Ammon's horn (tissue), 1 donor: ENCODE results near the gene LINC00237.

Experiments used
- DNase-seq: peaks from one replicate; pipeline ENCODE4 v3.0.0-alpha.2; 2016; ENCODE audit warnings: low spot score

LINC00237 gene

DNA sequence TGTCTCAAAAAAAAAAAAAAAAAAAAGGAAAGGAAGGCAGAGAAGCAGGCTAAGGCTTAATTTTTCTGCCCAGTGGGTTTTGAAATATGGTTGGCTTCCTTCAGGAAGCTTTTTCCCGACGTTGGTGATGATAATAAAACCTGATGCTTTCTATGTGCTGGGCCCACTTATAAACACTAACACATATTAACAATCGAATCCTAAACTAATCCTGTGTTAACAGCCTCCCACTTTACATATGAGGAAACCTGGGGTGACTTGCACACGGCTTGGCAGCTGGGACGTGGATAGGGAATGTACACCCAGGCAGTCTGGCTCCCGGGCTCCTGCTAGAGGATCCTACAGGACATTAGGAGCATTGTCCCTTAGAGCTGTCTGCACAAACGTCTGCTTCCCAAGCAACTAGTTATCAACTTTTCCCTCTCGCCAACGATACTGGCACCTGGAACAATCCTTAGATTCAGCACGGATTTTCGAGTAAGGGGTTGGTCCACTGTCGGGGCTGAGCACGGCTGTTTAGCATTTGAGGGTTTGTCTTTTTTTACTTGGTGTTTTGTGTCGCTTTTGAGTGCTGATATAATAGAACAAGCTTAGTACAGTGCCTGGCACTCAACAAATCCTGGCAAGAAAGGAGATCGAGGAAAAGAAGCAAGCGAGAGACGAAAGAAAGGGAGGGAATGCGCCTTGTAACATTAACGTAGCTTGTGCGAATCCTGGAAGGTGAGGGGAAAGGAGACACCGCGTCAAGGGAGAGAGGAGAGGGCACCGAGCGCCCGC lies 19.1 kb upstream of the LINC00237 start:
- DNase-seq, result peak; percentile 62

DNA sequence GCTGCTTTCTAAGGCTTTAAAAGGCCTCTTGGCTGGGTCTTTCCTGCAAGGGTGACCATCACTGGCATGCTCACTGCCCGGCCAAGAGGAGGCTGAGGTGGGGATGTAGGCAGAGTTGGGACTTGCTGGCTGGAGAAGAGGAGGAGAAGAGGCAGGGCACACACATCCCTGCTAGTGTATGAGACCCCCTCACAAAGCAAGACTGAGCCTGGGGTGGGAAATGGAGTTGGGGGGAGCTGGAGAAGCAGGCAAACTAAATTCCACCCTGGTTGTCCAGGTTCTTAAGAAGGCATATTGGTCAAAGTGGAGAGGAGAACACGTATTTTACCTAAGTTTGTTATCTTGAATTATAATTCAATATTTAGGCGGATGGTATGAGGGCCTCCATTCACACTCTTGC lies 18.0 kb upstream of the LINC00237 start:
- no peak for DNase-seq

DNA sequence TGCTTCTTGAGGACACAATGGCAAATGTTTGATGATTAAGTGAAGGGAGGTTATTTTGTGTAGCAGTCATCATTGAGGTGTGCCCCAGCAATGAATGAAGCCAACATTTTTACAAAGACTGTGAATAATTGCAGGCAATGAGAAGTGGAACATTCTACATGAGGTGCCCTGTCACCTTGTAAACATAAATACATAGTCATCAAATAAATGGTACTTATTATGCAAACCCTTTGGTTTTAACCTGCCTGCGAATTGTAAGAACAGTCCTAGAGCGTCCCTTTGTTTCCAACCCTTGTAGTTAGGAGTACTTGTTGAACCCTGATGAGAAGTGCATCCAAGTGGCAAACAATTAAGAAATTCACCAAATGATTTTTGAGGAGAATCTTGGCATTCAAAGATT lies 12.6 kb upstream of the LINC00237 start:
- no peak for DNase-seq

DNA sequence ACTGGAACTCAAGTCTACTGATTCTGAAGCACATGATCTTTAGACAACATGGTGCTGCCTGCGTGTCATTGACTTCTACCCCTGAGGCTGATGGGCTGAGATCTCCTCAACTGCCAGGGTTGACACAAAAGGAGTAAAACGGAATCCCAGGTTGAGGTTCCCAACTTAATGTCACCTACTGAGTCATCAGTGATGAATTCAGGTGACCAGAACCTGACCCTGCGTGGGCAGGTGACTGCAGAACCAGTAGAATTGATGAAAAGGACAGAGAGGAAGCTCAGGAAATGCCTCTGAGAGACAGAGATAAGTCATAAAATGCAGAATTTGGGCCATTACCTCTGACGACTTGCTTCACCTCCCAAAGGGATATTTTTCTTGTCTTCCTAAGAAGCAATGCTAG lies 12.0 kb upstream of the LINC00237 start:
- DNase-seq, result no peak

DNA sequence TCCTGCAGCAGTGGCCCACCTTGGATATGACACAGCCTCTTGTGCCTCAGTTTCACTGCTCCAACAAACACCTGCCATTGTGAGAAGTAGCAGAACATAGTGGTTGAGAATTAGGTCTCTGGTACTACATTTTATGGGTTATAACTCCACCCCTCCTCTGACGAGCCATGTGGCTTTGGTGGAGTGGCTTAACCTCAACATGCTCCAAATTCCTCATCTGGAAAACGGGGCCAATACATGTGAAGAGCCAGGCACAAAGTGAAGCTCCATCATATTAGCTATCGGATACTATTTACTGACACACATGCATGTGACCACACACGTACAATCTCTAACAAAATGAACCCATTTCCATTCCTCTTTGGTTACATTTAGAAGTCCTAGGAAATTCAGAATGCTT lies 11.4 kb upstream of the LINC00237 start:
- no peak for DNase-seq

DNA sequence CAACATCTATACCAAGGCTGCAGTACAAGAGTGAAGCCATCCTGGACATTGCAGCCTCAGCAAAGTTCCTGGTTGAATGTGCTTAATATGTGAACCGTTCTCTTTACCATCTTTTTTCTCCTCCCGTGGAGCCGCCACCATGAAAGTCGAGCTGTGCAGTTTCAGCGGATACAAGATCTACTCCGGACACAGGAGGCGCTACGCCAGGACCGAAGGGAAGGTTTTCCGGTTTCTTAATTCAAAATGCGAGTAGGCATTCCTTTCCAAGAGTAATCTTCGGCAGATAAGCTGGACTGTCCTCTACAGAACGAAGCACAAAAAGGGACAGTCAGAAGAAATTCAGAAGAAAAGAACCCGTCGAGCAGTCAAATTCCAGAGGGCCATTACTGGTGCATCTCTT lies 8.4 kb upstream of the LINC00237 start:
- no peak for DNase-seq

DNA sequence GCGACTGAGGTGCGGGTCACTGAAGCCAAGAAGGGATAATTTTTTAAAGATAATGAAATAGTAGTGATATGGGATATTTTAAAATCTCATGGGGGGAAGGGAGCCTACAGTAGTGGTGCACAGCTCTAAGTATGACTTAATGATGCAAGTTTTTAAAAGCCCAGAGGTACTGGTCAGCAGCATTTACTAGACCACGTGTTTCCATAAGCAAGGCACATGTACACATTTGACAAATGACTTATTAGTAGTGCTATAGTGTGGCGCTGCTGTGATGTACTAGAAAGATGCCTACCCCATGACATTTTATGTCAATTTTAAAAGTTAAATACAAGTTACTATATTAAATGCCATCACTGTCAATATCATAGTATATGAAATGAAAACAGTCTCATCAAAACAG lies 7.5 kb upstream of the LINC00237 start:
- no peak for DNase-seq

DNA sequence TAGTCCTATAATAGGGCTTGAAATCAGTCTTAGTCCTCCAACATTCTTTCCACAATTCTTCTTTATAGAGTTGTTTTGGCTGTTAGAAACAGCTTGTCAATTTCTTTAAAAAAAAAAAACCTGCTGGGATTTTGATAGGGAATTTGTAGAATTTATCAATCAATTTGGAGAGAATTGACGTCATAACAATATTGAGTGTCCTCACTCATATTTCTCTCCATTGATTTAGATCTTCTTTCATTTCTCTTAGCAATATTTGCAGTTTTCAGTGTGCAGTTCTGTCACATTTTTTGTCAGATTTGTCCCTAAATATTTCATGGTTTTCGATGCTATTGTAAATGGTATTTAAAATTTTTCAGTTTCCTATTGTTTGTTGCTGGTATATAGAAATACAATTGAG lies 5.3 kb upstream of the LINC00237 start:
- no peak for DNase-seq

DNA sequence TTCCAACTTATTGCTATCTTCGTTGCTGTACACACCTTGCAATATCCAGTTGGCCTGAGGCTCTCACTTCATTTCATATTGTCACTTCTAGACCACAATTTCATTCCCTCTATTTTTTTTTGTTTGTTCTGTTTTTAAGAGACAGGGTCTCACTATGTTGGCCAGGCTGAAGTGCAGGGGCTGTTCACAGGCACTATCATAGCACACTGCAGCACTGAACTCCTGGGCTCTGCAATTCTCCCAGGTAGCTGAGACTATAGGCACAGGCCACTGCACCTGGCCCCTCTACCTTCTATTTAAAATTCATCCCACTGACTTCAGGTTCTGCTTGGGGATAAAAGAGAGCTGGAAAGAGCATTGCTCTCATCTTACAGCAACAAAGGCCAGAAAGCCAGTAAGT lies 4.7 kb upstream of the LINC00237 start:
- no peak for DNase-seq

DNA sequence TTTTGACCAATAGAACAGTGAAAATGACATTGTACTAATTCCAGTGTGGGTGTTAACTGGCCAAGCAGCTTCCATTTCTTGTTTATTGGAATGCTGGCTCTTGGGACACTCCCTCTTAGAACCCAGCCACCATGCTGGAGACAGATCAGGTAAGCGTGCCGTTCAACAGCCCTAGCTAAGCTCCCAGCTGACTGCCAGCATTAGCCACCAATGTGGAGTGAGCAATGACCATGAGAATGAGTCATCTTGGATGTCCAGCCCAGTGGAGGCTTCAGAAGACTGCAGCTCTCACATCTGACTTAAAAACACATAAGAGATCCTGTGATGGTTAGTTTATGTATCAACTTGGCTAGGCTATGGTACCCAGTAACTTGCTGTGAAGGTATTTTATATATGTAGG lies 3.0 kb upstream of the LINC00237 start:
- DNase-seq, result no peak

DNA sequence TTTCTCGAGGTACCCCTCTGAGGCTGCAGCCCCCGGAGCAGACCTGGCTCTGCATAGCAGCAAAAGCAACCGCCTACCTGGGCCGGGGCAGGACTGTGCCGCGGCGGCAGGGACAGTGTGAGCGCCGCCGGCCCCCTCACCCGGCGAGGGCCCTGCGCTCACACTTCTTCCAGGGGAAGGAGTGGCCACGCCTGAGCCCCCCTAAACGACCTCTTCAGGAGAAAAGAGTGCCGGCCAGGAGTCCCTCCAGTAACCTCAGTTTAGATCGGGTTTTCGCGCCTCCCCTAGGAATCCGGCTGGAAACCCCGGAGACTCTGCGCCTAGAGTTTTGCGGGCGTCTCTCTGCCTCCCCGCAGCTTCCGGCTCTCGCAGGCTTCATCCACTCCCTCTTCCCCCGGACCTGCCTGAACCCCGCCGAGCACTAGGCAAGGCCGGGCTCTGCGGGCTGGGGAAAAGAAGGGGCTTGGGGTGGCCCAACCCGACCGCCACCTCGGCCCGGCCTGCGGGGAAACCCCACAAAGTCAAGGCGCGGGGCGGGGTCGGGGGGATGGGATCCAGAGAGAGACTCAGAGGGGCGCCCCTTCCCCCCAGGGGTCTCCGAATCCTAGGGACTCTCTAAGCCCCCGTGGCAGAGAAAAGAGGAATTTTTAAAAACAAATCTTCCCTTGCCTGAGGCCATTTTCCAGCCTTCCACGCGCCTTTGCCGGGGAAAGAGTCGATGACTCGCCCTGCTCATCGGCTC lies 558 bp downstream of the LINC00237 start:
- no peak for DNase-seq

DNA sequence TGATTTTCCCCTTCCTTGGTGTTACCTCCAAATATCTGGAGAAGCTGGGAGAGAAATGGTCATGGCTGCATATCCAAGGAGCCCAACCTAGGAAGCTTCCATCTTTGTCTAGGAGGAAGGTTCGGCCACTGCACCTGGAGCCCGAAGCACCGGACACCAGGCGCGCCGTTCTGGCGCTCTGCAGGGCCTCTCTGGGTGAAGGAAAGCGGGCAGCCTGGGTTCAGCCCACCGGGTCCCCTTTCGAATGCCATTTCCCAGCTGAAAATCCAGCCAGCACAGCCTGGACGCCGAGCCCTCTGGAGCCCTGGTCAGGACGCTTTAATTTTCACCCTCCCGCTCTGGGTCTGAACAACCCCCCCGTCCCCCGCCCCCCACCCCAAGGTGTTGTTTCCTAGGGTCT lies 1.2 kb downstream of the LINC00237 start:
- DNase-seq, result no peak

DNA sequence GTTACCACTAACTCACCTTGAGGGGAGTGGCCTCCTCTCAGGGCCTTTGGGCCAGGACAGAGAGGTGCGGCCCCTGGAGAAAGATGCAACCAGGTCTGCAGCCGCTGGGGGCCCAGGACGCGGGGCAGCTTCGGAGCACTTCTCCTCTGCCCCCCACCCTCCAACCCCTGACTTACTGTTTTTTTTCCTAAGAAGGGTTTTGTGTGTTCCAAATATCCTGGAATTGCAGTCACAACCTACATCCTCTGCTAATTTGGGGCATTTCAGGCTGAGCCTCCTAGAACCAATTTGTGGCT lies 1.7 kb downstream of the LINC00237 start:
- DNase-seq, result no peak

DNA sequence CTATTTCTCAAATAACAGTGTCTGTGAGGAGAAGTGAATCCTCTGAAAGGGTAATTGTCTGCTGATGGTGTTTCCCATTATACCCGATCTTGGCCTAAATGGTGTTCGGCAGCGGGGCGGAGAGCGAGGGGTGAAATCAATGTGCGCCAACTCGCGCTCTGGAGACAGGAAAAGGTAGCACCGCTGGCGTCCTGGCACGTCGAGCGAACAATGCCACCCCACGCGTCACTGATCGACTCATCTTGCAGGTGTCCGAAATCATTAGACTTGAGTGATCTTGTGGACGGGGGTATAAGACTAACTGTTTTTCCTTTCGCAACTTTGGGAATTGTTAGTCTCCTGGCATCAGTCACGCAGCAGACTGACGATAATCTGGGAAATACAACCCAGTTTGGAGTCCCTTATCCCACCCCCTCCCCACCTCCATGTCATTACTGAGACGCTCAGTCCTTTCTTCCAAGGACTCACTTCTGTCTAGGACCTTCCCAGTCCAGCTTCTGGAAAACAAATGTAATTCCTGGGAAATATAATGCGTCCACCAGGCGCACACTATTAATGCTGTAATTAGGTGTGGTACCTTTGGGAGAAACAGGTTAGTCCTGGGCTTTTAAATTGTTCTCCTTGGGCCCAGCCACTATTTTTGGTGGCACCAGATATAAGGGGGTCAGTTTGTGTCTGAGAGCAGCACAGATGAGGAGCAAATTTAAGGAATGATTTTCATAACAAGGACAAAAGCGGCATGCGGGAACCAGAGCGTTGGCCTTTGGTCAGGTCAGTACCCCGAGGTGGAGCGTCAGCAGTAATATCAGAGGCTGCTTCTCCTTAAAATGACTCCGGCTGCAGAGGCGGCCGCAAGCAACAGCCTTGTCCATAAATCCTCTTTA lies 2.3 kb downstream of the LINC00237 start:
- no peak for DNase-seq

DNA sequence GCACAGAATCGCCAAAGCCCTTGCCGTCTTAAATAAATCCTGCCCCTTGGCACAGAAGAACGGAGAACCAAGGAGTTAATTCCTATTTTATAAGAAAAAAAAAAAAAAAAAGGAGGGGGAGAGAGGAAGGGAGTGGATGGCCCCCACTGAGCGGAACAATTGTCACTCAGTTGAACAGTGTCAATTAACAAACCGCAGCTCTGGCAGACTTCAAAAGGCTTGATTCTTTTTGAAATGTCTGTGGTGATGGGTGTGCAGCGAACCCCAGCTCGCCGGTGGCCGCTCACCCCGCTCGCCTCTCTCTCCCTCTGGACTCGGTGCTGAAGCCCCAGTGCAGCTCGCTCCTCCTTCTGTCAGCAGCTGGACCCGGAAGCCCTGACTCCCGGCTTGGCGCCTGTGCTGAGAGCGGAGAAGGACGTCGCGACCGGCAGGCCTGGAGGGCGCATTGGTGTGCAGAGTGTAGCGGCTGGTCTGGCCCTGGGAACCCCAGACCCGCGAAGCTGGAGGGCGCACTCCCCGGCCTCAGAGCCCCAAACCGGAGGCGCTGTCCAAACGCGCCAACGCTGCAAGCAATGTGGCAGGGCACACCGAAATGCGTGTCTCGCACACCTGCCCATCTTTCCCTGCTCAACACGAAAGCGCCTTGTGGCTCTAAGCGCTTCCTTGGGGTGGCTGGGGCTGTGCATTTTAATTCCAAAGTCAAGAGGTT lies 3.4 kb downstream of the LINC00237 start:
- DNase-seq, result peak; percentile 75

DNA sequence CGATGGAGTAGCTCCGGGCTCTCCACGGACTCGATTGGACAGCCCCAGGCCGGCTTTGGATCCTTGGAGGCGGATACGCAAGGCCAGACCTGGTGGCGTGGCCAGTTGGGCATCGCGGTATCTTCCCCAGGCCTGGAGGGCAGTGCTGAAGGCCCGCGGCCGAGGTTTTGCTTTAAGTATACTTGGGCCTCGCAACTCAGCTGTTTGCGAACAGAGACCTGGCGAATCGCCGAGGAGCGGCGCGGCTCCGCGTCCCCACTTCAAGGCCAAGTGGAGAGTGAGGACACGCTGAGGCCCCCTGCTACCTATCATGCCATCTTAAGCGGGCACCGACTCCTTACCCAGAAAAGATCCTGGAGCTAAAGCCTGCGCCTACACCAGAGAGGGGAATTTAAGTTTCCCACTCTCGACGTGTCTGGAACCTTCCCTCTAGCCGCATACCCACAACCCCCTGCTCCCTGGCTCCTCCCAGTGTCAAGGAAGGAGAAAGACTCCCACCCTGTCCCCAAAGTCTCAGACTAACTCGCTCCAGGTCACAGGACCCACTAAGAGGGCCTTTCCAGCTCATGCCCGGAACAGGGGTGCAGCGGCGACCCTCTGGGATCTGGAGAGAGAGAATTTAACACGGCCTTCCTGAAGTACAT lies 4.1 kb downstream of the LINC00237 start:
- peak; percentile 56 for DNase-seq

DNA sequence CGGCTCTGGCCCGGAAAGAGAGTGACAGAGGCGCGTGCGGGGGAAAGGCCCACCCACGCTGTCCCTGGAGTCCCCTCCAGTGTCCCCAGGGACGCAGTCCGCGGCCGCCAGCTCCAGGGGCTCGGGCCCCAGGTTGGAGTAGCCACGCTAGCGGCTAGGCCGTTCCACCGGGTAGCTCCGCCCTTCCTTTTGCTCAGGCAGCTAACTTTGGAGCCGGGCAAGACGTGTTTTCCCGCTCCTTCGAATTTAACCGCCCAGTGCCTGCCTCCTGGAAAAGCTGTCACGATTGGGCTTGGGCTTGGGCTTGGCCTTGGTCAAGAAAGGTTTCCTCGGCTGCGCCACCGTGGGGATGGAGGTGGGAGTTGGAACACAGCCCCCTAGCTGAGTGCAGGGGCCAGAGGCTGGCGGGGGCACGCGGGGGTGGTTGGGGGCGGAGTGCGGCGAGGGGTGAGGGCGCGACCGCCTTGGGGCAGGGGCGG lies 4.7 kb downstream of the LINC00237 start:
- DNase-seq, result peak; percentile 12

DNA sequence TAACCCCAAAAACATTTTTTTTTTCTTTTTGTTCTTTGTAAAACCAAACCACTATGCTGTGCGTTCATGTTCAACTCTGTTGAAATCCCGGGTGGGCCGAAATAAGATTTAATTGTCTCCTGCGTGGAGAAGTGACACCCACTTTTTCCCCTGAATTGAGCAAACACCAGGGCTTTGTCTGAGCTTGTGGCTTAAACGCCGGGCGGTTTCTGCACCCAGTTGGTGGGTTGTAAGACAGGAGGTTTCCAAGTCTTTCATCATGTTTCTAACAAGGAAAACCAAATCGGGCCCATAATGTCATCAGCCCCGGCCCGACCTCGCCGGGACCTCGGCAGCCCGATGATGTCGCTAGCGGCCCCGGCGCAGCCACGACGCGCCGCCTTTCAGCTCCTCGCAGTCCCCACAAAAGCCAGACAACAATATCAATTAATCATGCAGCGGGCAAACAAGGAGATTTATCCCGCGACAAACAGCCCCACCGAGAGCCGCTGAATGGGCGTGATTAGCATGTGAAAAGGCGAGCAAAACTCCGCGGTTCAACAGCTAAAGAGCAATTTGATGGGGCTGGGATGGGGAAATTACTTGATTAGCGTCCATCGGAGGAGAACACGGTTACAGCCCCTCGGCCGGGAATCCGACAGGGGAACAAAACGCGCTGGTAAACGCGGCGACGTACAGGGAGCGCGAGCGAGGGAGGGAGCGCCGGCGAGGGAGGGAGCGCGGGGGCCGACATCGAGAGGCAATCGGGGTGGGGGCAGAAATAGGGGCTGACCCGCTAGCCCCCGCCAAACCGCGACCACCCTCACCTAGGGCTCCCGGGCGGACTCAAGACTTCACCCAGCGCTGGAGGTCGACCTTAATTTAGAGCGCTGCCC lies 5.3 kb downstream of the LINC00237 start:
- DNase-seq, result peak; percentile 14

DNA sequence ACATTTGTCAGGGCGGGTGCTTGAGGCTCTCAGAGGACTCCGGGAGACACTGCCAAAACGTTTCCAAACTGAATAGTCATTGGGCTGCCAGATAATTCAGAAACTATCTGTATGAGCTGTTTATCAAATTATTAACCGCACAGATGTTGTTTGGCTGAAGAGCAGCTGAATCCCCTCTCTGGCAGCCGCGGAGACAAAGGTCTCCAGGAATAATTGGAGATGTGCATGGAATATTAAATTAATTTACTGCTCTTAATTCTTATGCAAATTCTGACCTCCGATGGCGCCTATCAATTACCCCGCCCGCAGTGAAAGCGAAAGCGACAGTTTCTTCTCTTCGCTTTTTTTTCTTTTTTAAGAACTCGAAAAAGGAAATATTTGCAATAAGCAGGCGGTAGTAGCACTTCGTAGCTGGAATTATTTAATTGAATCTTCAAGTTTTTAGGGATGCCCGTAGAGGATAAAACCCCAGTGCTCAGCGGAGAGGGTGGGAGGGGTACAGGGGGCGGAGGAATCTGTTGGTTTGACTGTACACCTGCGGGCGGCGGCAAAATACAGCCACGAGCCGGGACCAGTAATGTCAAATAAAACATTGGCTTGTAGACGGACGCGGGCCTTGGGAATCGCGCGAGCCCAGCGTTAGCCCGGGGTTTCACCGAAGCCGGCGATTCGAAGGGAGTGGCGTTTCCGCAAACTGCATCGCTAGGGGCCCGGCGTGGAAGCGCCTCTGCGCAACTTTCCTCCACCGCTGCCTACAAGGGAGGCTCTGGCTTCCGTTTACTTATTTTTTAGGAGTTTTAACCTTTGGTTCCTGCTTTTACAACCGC lies 6.2 kb downstream of the LINC00237 start:
- DNase-seq, result peak; percentile 35
